ENCODE results near the gene AIMP2.
"Not testable (repeated sequence)": the region's sequence is repeated elsewhere in the genome, so short reads cannot be mapped to it uniquely, and the experiment has no call there.

The AIMP2 gene

GRCh38 chr7:6026011-6026819, 17.1 kb downstream of the AIMP2 start:
- in situ Hi-C loops (cut with MboI; ENCODE audit: low sequenced_read_pairs): no loop called here

GRCh38 chr7:6026820-6027311, 17.8 kb downstream of the AIMP2 start:
- in situ Hi-C loops (cut with MboI; ENCODE audit: low sequenced_read_pairs): no loop called here

- in situ Hi-C loops (cut with MboI; ENCODE audit: low sequenced_read_pairs): no loop called here
Measured at GRCh38 chr7:6027806-6028365, 18.8 kb downstream of the AIMP2 start.

GRCh38 chr7:6028563-6028962, 19.5 kb downstream of the AIMP2 start:
- in situ Hi-C loops (cut with MboI; ENCODE audit: low sequenced_read_pairs): no loop called here

GRCh38 chr7:6030988-6031387, 21.9 kb downstream of the AIMP2 start, which contains the start of gene ANKRD61:
Gene ANKRD61, plus strand, starts transcription at chr7:6031376. Its CDS starts 0 bp downstream, at chr7:6031376.
- in situ Hi-C loops (cut with MboI; ENCODE audit: low sequenced_read_pairs): no loop called here

- in situ Hi-C loops (cut with MboI; ENCODE audit: low sequenced_read_pairs): no loop called here
Measured at GRCh38 chr7:6031567-6031966, 22.5 kb downstream of the AIMP2 start.

GRCh38 chr7:6032167-6032566, 23.1 kb downstream of the AIMP2 start:
- in situ Hi-C loops (cut with MboI; ENCODE audit: low sequenced_read_pairs): no loop called here

GRCh38 chr7:6032641-6033040, 23.6 kb downstream of the AIMP2 start:
- in situ Hi-C loops (cut with MboI; ENCODE audit: low sequenced_read_pairs): no loop called here

GRCh38 chr7:6035165-6035564, 26.1 kb downstream of the AIMP2 start:
- in situ Hi-C loops (cut with MboI; ENCODE audit: low sequenced_read_pairs): no loop called here

GRCh38 chr7:6035686-6036085, 26.6 kb downstream of the AIMP2 start:
- in situ Hi-C loops (cut with MboI; ENCODE audit: low sequenced_read_pairs): no loop called here

- in situ Hi-C loops (cut with MboI; ENCODE audit: low sequenced_read_pairs): no loop called here
Measured at GRCh38 chr7:6049780-6050179, 40.7 kb downstream of the AIMP2 start.

- in situ Hi-C loops (cut with MboI; ENCODE audit: low sequenced_read_pairs): not testable (repeated sequence)
Measured at GRCh38 chr7:6051185-6051584, 42.1 kb downstream of the AIMP2 start.

- in situ Hi-C loops (cut with MboI; ENCODE audit: low sequenced_read_pairs): no loop called here
Measured at GRCh38 chr7:6056616-6057015, 47.5 kb downstream of the AIMP2 start.

- in situ Hi-C loops (cut with MboI; ENCODE audit: low sequenced_read_pairs): no loop called here
Measured at GRCh38 chr7:6057316-6058129, 48.5 kb downstream of the AIMP2 start.

GRCh38 chr7:6059941-6060340, 50.9 kb downstream of the AIMP2 start:
- in situ Hi-C loops (cut with MboI; ENCODE audit: low sequenced_read_pairs): not testable (repeated sequence)

GRCh38 chr7:6071406-6071805, 62.3 kb downstream of the AIMP2 start:
- in situ Hi-C loops (cut with MboI; ENCODE audit: low sequenced_read_pairs): no loop called here
